ENCODE measurements around the gene ATP6V0B.

Gene ATP6V0B

GRCh38 chr1:43946236-43947060 is 28.3 kb upstream of the ATP6V0B start, which contains the start of gene IPO13:
Gene IPO13 (plus strand): TSS chr1:43946950. CDS start chr1:43947601, 651 bp downstream.
- DNase-seq (ENCODE audit: low read depth, low spot score): peak; percentile 90

DNA sequence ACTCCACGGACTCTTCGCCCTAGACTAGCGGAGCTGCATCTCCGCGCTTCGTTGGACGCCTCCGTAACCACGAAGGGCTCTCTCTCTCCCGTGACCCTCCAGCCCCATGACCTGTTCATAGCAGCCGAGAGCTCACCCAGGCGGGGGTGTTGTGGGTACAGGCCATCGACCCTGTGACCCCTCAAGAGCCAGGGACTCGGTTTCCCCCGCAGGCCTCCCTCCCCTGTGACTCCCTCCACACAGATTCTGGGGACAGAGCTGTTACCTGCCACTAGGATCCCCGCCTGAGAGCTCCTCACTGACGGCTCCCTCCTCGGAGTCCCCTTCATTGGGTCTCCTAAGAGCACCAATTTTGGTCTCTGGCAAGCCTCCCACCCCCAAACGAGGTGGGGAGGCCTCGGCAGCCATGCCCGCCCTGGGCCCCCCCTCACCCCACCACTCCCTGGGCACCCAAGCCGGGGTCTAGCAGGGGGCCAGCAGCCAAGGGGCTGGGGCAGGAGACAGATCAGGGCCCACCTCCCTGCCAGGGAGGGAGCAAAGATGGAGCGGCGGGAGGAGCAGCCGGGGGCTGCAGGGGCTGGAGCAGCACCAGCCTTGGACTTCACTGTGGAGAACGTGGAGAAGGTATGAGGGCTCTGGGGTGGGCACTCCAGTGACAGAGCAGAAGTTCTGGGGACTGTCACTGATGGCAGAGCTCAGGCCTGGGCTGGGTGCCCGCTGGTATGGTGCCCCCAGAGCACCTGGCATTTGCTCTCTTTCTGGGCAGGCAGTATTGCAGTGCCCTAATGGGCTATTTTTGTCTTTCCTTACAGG is 27.5 kb upstream of the ATP6V0B start:
- no peak for DNase-seq (ENCODE audit: low read depth, low spot score)

GRCh38 chr1:43947874-43948437 is 26.8 kb upstream of the ATP6V0B start:
- no peak for DNase-seq (ENCODE audit: low read depth, low spot score)

DNA sequence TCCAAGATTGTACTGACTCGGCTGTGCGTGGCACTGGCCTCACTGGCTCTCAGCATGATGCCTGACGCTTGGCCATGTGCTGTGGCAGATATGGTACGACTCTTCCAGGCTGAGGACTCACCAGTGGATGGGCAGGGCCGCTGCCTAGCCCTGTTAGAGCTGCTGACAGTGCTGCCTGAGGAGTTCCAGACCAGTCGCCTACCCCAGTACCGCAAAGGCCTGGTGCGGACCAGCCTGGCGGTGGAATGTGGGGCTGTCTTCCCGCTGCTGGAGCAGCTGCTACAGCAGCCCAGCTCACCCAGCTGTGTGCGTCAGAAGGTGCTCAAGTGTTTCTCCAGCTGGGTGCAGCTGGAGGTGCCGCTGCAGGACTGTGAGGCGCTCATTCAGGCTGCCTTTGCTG is 25.1 kb upstream of the ATP6V0B start:
- no peak for DNase-seq (ENCODE audit: low read depth, low spot score)

DNA sequence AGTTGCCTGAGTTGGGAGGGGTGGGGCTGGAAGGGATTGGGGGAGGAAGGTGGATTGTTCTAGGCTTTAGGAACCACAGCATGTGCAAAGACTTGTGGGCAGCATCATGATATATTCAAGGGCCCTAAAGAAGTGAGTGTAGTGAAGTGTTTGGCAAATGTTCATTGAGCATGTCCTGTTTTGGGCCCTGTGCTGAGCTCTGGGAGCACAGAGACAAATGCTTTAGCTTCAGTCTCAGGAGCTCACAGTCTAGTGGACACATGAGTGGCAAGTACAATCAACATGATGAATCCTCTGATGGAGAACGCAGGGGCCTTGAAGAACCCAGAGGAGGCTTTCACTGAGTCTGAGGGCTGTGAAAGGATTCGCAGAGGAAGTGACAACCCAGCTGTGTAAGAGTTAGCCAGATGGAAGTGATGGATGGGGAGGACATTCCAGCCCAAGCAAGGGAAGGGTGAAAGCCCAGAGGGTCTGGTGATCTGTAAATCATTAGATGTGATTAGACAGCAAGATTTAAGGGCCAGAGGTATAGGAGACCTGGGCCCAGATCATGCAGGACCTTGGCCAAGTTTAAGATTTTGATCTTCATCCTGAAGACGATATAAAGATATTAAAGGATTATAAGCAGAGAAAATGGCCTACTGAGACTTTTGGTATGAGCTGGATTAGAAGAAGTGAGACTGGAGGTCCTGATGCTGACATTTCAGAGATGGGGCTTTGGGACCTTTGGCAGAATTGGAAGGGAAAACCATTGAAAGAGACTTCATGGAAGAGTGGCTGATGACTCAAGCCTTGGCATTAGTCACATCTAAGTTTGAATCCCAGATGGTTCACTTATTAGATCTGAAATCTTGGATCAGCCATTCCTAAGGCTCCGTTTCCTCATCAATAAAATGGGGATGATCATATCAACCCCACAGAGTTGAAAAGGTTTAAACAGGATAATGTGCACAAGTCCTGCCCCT is 23.5 kb upstream of the ATP6V0B start:
- DNase-seq (ENCODE audit: low read depth, low spot score): no peak

DNA sequence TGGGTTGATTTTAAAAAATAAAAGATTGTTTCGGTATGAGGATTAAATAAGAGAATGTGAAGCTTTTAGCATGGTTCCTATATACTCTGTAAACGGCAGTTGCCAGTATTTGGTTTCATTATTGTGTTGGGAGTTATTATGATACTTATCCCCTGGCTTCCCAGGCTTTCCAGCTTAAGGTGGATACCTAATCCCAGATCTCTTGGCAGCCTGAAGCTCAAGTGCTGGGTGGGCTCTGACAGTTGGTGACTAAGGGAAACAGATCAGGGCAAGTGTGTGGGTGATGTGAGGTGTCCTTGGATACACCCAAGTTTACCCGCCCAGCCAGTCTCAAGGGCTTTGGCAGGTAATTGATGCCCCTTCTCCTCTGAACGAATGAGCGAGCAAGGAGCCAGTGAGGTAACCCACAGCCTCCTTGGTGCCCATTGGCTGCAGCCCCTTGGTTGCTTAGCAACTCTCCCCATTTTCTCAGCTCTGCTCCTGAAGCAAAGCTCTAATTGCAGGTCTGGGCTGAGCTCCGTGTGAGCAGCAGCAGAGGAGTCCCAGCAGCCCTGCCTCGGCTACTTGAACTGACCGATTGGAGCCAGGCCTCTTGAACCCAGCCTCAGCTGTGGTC is 21.9 kb upstream of the ATP6V0B start:
- no peak for DNase-seq (ENCODE audit: low read depth, low spot score)

DNA sequence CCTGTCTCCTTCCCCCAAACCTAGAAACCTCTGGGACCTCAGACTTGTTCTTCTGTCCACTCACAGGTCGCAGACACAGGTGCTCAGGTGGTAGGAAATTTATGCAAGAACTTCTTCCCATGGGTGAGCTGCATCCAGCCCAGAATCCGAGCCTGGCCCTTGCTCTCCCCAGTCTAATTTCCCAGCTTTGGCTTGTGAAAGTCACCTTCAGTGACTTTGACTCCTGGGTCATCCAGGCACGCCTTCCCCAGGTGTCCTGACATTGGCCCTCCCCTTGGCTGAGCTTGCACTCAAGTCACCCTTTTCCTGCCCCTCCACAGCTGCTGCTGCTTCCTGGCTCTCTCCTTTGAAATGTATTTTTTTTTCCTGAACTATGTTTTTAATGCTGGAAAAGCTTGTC is 21.4 kb upstream of the ATP6V0B start:
- no peak for DNase-seq (ENCODE audit: low read depth, low spot score)

DNA sequence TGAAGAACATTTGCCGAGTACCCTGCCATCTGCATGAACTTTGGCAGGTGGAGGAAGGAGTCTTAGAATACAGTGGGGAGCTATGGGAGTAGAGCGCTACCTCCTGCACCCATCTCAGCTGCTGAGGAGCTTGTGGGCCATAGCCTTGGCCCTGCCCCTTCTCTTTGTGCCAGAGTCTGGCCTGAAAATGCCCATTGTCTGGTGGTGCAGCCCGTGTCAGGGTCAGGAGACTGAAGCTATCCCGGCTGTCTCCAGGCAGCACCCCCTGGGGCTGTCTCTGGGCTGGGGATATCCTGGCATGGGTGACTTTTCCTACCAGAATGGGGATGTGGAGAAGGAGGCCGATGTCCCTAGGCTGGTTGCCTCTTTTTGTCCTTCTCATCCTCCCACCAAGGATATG is 20.7 kb upstream of the ATP6V0B start:
- no peak for DNase-seq (ENCODE audit: low read depth, low spot score)

DNA sequence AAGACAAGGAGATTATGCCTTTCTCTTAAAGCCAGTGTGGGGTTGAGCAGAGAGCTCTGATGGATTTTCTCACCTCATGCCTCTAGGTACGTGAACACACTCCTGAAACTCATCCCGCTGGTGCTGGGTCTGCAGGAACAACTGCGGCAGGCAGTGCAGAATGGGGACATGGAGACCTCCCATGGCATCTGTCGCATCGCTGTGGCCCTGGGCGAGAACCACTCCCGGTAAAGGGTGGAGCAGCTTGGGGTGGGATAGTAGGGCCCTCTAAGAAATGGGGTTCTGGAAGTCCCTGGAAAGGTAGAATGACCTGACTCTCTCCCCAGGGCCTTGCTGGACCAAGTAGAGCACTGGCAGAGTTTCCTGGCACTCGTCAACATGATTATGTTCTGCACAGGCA is 18.5 kb upstream of the ATP6V0B start:
- no peak for DNase-seq (ENCODE audit: low read depth, low spot score)

DNA sequence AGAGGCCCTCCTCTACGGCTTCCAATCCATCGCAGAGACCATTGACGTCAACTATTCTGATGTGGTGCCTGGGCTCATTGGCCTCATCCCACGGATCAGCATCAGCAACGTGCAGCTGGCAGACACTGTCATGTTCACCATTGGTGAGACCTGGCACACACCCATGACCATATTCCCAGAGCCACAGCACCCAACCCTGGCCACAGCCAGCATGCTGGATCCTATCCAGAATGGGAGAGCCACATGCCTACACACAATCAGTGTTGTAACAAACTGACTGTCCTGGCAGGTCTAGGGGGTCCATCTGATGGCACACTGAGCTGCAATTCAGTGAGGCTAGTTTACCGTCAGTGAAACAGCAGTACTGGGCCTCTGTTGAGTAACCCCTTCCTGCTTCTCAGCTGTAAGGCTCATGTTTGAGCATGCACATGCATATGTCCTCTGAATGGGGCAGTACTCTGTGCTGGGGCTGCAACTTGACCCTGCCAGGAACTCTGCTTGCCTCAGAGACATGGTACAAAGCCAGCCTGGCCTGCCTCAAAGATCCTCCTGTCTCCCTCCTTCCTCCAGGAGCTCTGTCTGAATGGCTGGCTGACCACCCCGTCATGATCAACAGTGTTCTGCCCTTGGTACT is 17.2 kb upstream of the ATP6V0B start:
- DNase-seq (ENCODE audit: low read depth, low spot score): no peak

- DNase-seq (ENCODE audit: low read depth, low spot score): no peak
Measured at GRCh38 chr1:43958351-43959255, 16.2 kb upstream of the ATP6V0B start.

GRCh38 chr1:43960798-43961197 is 14.0 kb upstream of the ATP6V0B start:
- no peak for DNase-seq (ENCODE audit: low read depth, low spot score)

DNA sequence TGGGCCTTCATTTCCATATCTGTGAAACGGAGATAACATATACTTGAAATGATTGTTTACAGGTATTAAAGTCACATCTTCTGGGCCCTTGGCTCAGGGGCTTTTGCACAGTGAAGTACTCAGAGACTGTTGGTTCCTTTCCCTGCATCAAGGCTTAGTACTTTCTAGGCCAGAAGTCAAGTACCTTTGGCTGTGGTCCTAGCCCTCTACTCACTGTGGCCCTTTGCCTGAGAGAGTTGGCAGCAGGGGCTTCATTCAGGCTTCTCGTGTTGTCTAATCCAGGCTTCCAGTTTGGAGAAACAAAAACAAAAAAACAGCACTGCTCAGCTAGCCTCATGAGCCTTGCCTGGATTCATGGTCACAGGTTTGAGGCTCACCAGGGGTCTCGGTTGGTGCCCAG is 13.1 kb upstream of the ATP6V0B start:
- DNase-seq (ENCODE audit: low read depth, low spot score): no peak

DNA sequence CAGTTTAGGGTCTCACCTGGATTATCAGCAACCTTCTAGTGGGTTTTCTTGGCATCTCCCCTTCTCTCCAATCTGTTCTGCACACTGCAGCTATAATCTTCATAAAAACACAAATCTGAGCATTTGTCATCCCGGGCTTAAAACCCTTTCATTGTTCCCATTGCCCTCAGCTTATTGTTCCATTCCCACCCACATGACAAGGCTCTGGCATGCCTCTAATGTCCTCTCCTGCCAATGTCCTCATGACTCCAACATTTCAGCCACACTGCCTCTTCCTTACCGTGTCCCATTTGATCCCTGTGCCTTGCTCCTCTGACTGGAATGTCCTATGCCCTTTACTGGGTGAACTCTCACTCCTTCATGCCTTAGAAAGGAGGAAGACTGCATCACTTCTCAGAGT is 12.4 kb upstream of the ATP6V0B start:
- no peak for DNase-seq (ENCODE audit: low read depth, low spot score)

DNA sequence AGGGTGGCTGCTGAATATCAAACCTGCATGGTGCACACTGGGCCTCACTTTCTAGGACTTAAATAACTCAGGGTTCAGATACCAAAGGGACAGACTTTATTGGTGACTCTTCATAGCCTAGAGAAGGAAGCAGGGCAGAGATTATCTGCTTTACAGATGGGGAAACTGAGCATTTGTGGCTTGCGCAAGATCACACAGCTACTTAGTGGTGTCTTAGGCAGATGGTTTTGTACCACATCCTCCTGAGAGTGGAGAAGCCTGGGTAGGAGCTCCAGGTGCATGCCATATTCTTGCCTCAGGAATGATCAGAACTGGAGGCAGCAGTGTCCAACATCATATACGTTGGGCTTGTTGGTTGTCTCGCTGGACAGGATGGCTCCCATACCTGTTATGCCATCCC is 11.8 kb upstream of the ATP6V0B start:
- DNase-seq (ENCODE audit: low read depth, low spot score): no peak

DNA sequence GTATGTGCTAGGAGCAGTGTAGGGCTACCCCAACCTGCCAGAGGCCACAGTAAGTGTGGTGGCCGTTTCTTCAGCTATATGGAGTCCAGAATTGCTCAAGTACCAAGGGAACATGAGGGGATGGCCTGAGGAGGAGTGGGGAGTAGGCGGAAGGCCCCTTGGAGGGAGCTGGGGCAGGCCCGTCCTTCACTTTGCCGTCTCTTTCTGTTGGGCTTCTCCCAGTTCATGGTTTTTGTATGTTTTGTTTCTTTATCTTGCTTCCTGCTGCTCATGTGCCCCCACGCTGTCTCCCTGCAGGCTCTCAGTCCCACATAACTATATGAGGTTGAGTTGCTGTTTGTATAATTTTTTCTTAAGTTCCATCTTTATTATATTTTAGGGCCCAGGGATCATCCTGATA is 10.9 kb upstream of the ATP6V0B start:
- no peak for DNase-seq (ENCODE audit: low read depth, low spot score)

- no peak for DNase-seq (ENCODE audit: low read depth, low spot score)
Measured at GRCh38 chr1:43965316-43965715, 9.4 kb upstream of the ATP6V0B start.

GRCh38 chr1:43968348-43968948 is 6.3 kb upstream of the ATP6V0B start:
- no peak for DNase-seq (ENCODE audit: low read depth, low spot score)

DNA sequence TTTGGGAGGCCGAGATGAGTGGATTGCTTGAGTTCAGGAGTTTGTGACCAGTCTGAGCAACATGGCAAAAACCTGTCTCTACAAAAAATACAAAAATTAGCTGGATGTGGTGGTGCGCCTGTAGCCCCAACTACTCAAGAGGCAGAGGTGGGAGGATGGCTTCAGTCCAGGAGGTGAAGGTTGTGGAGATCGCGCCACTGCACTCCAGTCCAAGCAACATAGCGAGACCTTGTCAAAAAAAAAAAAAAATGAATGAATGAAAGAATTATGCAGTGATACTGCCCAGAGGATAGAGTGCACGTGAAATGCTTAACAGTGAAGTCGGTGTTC is 5.4 kb upstream of the ATP6V0B start:
- no peak for DNase-seq (ENCODE audit: low read depth, low spot score)
